Lower lobe of right lung (tissue), 2 donors: Measurements from ENCODE around the gene GALE. TPM values are rescaled to one million over a fixed set of nuclear protein-coding genes. Genes with fewer than 3 reads are reported as not detected.
"Not testable (repeated sequence)": the region's sequence is repeated elsewhere in the genome, so short reads cannot be mapped to it uniquely, and the experiment has no call there.

ENCODE experiments used
- ATAC-seq, 2 donors: fragments of 200-7000 bp; cut with Tn5 transposase; one replicate each; pipeline ENCODE4 v1.9.1; 2020 to 2022; ENCODE audit warnings: mild to moderate bottlenecking in 2 of 2, moderate library complexity in 2 of 2
- DNase-seq: peaks from one replicate; pipeline ENCODE4 v3.0.0-alpha.2; 2020
- H3K27ac ChIP-seq: fragments of 200-600 bp; one replicate; pipeline ENCODE4 v1.8.0; 2022
- H3K27me3 ChIP-seq: fragments of 200-600 bp; one replicate; pipeline ENCODE4 v1.8.0; 2022; ENCODE audit warnings: low read depth
- H3K36me3 ChIP-seq: fragments of 200-600 bp; one replicate; pipeline ENCODE4 v1.8.0; 2022; ENCODE audit warnings: mild to moderate bottlenecking
- H3K4me1 ChIP-seq: fragments of 200-600 bp; one replicate; pipeline ENCODE4 v1.8.0; 2022
- H3K4me3 ChIP-seq: fragments of 200-600 bp; one replicate; pipeline ENCODE4 v1.8.0; 2022; ENCODE audit warnings: mild to moderate bottlenecking
- H3K9me3 ChIP-seq: fragments of 200-600 bp; one replicate; pipeline ENCODE4 v1.8.0; 2022
- intact Hi-C: fragments of 100-400 bp; cut with DNase I; formaldehyde crosslinking; loops from one replicate; pipeline ENCODE4 v1.11.0; 2022
- long read RNA-seq: library from polyadenylated mRNA; unstranded; transcript quantifications from one replicate; pipeline ENCODE4 v2.0.0, GENCODE V29; 2021
- total RNA-seq: library from RNA; stranded (reverse); fragmentation: NEBNext Ultra II Directional; extraction: Animal tissue kit (Norgen Biotek cat#: 25700); gene quantifications from one replicate; pipeline ENCODE4 v1.2.1, GENCODE V29; 2021
- TF ChIP-seq, protein P1 (sequence below): fragments of 200-600 bp; IDR thresholded peaks from one replicate; pipeline ENCODE4 v1.8.0; 2022; ENCODE audit warnings: antibody characterized with exemption, mild to moderate bottlenecking
- donor health status: DM: no; HTN: yes; CAD: no; lungs with severe emphysema.

The GALE gene
- total RNA-seq: 49.8 TPM
- long read RNA-seq, transcript GALE-216 (12 exons, 1,566 nt): major isoform, 58 of 96 reads
- long read RNA-seq, partial matches to known transcripts: 11 of 96 reads
- long read RNA-seq, other reads (novel, unspliced or antisense): 24 of 96 reads

DNA sequence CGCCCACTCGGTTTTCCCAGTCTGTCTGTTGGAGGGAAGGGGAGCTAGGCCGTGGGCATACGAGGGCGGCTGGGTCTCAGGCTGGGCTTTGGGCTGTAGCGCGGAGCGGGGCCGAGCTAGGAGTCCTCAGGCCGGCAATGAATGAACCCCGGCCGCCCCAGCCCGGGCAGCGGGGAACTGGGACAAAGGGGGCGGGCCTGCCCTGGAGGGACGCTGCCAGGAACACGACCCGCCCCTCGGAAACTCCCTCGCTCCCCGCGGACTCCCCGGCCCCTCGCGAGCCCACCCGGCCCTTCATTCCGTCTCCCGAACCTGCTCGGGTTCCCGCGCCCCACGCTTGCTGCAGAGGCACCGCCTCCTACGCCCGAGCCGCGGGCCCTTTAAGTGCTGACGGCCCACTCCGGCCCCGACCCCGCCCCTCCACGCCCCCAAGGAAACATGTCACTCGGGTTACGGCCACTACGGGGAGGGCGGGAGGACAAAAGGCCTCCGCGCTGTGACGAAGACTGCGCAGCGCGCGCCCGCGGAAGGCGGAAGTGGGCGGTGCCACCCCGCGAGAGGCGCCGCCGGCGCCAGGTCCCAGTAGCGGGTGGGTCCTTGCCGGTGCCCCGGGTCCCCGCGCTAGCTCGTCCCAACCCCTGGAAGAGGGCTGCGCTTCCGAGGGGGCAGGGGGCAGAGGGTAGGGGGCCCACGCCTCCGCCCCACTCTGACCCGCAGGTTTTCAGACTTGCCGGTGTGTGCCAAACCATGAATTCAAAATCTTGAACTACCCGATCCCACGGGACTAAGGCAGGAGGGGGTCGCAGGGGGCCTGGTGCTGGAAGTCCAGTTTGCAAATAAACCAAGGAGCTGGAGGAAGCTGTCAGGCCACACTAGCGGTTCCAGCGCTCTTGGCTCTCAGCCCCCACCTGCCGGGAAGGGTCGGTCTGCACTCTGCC, at the start of gene GALE:
GALE (minus strand) TSS at position 355 of the 938 bp plus-strand sequence. CDS start 1,747 bp downstream, outside the sequence.
- ATAC-seq (peak; percentile 94 to 95), DNase-seq (peak; percentile 98)
- Histone ChIP-seq H3K9me3 (no peaks in the 10 kb centered on the region), H3K4me3 (peak within 1 kb of the TSS; percentile 94), H3K27me3 (no peaks in the 10 kb centered on the region), H3K36me3 (peaks cover 43% of the 10 kb centered on the region), H3K27ac (peak within 1 kb of the TSS; percentile 99), H3K4me1 (peaks cover 34% of the 10 kb centered on the region)
- intact Hi-C loops: no loop called here
- TF ChIP-seq, protein P1, sequence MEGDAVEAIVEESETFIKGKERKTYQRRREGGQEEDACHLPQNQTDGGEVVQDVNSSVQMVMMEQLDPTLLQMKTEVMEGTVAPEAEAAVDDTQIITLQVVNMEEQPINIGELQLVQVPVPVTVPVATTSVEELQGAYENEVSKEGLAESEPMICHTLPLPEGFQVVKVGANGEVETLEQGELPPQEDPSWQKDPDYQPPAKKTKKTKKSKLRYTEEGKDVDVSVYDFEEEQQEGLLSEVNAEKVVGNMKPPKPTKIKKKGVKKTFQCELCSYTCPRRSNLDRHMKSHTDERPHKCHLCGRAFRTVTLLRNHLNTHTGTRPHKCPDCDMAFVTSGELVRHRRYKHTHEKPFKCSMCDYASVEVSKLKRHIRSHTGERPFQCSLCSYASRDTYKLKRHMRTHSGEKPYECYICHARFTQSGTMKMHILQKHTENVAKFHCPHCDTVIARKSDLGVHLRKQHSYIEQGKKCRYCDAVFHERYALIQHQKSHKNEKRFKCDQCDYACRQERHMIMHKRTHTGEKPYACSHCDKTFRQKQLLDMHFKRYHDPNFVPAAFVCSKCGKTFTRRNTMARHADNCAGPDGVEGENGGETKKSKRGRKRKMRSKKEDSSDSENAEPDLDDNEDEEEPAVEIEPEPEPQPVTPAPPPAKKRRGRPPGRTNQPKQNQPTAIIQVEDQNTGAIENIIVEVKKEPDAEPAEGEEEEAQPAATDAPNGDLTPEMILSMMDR: no peak

DNA sequence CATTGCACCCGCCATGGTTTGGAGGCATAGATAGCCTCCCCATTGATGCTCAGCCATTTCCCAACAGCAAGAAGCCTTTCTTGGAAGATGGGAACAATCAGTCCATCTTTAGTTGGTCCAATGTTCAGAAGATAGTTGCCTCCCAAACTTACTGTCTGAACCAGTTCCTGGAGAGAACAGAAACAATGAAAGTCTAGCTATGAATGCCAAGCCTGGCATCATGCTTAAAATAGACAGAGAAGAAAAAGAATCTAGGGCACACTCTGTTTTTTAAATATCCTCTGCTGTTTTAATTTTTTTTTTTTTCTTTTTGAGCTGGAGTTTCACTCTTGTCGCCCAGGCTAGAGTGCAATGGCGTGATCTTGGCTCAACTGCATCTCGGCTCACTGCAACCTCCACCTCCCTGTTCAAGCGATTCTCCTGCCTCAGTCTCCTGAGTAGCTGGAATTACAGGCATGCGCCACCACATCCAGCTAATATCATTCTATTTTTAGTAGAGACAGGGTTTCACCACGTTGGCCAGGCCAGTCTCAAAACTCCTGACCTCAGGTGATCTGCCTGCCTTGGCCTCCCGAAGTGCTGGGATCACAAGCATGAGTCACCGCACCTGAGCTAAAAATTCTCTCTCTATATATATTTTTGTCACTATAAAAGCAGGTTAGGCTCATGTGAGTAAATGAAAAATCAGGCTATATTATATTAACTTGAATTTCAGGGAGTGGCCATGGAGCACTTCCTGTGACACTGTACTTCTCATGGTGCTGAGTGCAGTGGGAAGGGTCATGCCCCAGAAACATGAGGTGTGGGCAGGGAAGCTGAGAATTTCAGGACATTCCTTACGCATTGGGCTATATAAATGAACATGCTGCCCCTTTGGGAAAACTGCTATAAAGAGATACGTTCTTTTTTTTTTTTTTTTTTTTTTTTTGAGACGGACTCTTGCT, 48.4 kb upstream of the GALE start:
- H3K27ac ChIP-seq: no peak overlapping the region
- no peaks in the 10 kb centered on the region for H3K9me3 ChIP-seq
- intact Hi-C loops: no loop called here
- DNase-seq (no peak), ATAC-seq (no peak)
- no peak overlapping the region for H3K4me3 ChIP-seq
- no peaks in the 10 kb centered on the region for H3K27me3 ChIP-seq
- peaks cover 56% of the 10 kb centered on the region for H3K36me3 ChIP-seq
- TF ChIP-seq, protein P1: no peak
- no peaks in the 10 kb centered on the region for H3K4me1 ChIP-seq

DNA sequence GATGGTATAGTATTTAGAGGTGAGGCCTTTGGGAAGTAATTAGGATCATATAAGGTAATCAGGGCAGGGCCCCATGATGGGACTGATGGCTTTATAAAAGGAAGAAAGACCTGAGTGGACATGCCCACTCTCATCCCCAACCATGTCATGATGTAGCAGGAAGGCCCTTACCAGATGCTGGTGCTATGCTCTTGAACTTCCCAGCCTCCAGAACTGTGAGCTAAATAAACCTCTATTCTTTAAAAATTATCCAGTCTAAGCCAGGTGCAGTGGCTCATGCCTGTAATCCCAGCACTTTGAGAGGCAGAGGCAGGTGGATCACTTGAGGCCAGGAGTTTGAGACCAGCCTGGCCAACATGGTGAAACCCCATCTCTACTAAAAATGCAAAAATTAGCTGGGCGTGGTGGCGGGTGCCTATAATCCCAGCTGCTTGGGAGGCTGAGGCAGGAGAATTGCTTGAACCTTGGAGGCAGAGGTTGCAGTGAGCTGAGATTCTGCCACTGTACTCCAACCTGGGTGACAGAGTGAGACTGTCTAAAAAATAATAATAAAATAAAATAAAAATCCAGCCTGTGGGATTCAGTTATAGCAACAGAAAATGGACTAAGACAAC, 47.0 kb upstream of the GALE start:
- intact Hi-C loops, H3K9me3 ChIP-seq, H3K4me3 ChIP-seq, H3K27ac ChIP-seq, H3K27me3 ChIP-seq, H3K4me1 ChIP-seq, ATAC-seq, DNase-seq: not testable (repeated sequence)
- H3K36me3 ChIP-seq: peaks cover 63% of the 10 kb centered on the region

DNA sequence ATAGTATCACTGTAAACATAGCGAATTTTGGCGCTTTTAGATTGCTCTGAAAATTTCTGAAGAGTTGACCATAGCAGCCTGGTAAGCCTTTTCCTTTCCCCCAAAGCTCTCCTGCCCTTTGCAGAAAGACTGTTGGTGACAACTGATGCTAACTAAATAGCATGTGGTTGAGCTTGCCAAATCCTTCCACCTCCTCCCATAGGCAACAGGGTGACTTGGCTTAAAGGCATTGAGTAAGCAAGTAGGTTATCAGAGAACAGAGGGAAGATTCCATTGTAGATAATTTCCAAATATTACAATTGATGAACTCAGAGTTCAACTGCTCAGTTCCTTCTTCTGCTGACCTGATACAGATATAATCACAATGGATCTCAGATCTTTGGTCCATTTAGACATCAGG, 44.6 kb upstream of the GALE start:
- DNase-seq (no peak), ATAC-seq (no peak)
- Histone ChIP-seq H3K27ac (no peak overlapping the region), H3K4me1 (no peaks in the 10 kb centered on the region), H3K4me3 (no peak overlapping the region), H3K27me3 (no peaks in the 10 kb centered on the region), H3K36me3 (peaks cover 57% of the 10 kb centered on the region), H3K9me3 (no peaks in the 10 kb centered on the region)
- TF ChIP-seq, protein P1: no peak
- intact Hi-C loops: no loop called here

DNA sequence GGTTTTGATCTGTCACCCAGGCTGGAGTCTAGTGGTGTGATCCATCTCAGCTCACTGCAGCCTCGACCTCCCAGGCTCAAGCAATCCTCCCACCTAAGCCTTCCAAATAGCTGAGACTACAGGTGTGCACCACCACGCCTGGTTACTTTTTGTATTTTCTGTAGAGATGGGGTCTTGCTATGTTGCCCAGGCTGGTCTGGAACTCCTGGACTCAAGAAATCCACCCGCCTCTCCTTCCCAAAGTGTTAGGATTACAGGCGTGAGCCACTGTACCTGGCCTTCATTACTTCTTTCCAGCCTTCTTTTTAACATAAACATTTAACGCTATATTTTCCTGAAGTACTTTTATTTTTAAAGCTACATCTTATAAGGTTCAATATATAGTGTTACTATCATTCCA, 43.1 kb upstream of the GALE start:
- peaks cover 50% of the 10 kb centered on the region for H3K36me3 ChIP-seq
- peaks cover 4% of the 10 kb centered on the region for H3K4me1 ChIP-seq
- H3K27ac ChIP-seq: no peak overlapping the region

More for the DNA sequence above, 43.1 kb upstream of the GALE start:
- H3K4me3 ChIP-seq: no peak overlapping the region
- DNase-seq (no peak), ATAC-seq (no peak)
- no peaks in the 10 kb centered on the region for H3K27me3 ChIP-seq
- TF ChIP-seq, protein P1: no peak
- H3K9me3 ChIP-seq: no peaks in the 10 kb centered on the region
- intact Hi-C loops: no loop called here
